Measurements from ENCODE around the gene QRFP. TPM values are rescaled to one million over a fixed set of nuclear protein-coding genes. Genes with fewer than 3 reads are reported as not detected.

Gene QRFP
- total RNA-seq, 1 experiment from 2014 or later: not detected

DNA sequence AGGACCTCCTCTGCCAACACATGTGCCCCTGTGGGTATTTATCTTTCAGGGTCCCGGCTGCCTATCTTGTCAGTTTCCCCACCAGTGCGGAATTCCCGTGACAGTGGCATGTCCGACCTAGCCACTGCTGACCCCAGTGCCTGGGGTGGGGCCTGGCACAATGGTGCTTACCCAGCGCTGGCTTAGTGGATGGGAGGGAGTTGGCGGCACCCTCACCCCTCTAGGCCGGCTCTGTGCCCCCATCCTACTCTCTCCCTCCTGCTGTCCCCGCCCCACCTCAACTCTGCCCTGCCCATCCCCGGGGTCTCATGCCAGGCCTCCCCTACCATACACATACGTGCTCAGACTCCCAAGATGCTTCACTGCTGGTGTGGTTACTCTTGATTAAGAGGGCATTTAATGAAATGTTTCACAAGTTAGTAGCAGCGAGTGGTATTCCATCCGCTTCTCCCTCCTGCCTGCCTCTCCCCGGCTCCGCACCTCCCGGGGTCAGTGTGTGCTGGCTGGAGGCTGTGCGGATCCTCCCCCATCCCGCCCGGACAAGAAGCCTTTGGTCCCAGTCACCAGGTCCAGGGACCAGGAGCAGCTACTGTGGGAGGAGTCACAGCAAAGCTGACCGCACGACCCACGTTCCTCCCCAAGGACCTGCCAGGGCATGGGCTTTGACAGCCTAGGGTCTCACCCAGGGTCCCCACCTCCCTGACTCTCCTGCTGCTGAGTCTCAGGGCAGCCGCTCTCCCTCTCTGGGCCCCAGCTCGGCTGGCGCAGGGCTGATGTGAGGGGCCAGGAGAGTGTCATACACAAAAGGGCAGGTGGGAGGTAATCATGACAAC lies 9.5 kb upstream of the QRFP start:
- no peaks in the 10 kb centered on the region for H3K36me3 ChIP-seq
- H3K27ac ChIP-seq: no peak overlapping the region
- no peaks in the 10 kb centered on the region for H3K9me3 ChIP-seq (replicated peaks)
- H3K4me3 ChIP-seq: no peak overlapping the region
- peaks cover 3% of the 10 kb centered on the region; the same call in 1 of the 2 replicates for H3K4me1 ChIP-seq
- no peak for DNase-seq
- peaks cover 39% of the 10 kb centered on the region for H3K27me3 ChIP-seq

DNA sequence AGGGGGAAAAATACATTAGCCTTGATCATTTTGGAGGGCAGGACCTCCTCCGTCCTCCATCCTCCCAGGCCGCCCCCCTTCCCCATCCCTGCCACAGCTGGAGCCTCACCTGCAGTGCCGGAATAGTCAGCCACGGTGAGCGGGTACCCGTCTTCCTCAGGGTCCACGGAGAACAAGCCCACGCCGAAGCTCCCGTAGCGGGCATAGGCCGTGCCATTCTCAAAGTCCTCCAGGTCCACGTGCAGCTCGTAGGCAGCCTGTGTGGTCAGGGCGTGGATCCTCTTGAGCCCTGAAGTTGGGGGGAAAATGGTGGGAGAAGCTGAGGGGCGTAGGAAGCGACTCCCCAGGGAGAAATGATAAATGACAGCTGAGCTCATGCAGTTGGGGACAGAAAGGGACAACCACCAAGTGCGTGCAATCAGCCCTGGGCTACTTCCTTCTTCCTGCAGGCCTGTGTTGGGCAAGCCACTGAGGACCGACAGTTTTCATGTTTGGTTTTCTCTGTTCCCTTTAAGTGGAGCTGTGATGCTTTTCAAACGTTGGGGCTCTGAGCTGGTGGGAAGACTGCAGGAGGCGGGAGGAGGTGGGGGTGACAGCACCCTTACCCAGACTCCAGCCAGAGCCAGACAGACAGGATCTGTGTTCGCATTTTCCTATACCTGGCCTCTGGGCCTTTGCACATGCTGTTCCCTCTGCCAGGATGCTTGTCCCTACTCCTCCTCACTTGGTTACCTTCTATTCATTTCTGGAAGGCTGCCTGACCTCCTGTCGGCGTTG lies 8.7 kb upstream of the QRFP start:
- H3K36me3 ChIP-seq: no peaks in the 10 kb centered on the region
- H3K9me3 ChIP-seq (replicated peaks): no peaks in the 10 kb centered on the region
- H3K27ac ChIP-seq: no peak overlapping the region
- H3K4me1 ChIP-seq: peaks cover 7% of the 10 kb centered on the region; the same call in 1 of the 2 replicates
- peaks cover 41% of the 10 kb centered on the region for H3K27me3 ChIP-seq
- H3K4me3 ChIP-seq: no peak overlapping the region
- no peak for DNase-seq

DNA sequence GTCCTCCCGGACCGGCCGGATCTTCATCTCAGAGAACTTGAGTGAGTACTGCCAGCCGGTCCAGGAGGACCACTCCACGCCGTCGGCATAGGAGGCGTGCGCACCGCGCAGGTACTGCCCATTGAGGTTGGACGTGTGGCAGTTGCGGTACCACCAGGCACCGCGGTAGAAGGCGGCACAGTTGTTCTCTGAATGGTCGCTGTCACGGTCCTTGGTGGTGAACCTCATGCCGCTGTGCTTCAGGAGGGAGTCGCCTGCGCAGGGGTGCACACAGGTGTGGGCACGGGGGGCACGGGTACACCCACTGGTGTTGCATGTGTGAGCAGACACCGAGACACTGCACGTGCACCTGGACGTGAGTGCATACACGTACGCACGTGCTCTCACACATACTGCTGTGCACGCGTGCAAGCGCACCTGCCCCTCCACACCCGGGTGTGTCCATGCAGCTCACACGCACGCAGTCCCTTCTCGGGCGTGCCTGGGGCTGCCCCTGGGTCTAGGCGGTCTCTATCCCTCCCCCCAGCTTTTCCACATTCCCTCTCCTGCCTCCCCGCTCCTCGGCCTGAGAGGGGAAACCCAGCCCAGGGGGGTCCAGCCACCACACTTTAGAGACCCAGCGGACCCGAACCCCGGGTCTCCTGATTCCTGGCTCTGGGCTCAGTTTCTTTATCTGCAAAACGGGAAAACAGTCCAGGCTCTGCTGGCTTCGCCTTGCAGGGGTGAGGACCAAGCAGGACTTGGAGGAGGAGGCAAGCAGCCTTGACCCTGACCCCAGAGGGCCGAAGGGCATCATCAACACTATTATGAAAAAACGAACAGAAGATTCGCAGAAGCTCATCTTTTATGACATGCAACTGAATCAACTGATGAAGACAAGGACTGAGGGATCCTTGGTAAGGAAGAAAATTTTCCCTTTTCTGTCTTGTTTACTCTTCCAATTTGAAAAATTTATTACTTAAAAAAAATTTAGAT lies 7.7 kb upstream of the QRFP start:
- H3K36me3 ChIP-seq: no peaks in the 10 kb centered on the region
- no peaks in the 10 kb centered on the region for H3K9me3 ChIP-seq (replicated peaks)
- H3K27me3 ChIP-seq: peaks cover 43% of the 10 kb centered on the region
- no peak overlapping the region for H3K27ac ChIP-seq
- H3K4me1 ChIP-seq: peaks cover 7% of the 10 kb centered on the region; the same call in 1 of the 2 replicates
- DNase-seq: no peak
- H3K4me3 ChIP-seq: no peak overlapping the region

DNA sequence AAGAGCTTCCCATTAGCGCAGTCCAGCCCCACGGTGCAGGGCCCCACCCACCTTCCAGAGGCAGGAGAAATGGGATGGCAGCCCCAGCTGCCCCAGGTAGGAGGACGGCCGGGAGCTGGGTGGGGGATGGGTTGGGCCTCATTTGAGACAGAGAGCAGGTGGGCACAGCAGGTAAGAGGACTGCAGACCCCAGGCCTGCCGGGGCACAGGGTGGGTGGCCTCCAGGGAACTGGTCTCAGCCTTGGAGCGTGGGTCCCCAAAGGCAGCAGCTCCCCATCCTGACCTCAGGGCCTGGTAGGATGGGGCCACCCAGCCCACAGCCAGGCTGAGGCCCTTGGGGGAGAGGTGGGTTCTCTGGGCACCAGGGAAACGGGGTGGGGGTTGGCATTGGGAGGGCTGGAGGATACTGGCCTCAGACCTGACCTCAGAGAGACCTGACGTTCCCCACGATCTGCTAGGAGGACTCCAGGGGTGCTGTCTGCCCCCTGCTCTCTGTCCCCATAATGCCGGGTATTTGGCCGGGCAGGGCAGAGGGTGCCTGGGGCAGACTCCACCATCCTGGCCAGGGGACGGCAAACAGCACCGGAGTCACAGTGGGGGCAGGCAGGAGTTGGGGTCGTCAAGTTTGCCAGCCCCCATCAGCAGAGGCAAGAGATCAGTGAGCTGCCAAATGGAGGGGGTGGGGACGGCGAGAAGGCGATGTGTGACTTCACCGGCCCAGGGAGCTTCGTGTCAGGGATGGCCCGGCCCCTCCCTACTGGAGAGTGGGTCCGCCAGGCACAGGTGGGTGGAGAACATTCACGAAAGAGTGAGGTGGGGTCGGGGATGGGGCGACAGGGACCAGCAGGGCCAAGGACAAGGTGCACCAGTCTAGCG lies 6.8 kb upstream of the QRFP start:
- H3K9me3 ChIP-seq (replicated peaks): no peaks in the 10 kb centered on the region
- peaks cover 43% of the 10 kb centered on the region for H3K27me3 ChIP-seq
- H3K27ac ChIP-seq: no peak overlapping the region
- no peak for DNase-seq
- no peak overlapping the region for H3K4me3 ChIP-seq
- no peaks in the 10 kb centered on the region for H3K36me3 ChIP-seq
- peaks cover 6% of the 10 kb centered on the region; the same call in 1 of the 2 replicates for H3K4me1 ChIP-seq

DNA sequence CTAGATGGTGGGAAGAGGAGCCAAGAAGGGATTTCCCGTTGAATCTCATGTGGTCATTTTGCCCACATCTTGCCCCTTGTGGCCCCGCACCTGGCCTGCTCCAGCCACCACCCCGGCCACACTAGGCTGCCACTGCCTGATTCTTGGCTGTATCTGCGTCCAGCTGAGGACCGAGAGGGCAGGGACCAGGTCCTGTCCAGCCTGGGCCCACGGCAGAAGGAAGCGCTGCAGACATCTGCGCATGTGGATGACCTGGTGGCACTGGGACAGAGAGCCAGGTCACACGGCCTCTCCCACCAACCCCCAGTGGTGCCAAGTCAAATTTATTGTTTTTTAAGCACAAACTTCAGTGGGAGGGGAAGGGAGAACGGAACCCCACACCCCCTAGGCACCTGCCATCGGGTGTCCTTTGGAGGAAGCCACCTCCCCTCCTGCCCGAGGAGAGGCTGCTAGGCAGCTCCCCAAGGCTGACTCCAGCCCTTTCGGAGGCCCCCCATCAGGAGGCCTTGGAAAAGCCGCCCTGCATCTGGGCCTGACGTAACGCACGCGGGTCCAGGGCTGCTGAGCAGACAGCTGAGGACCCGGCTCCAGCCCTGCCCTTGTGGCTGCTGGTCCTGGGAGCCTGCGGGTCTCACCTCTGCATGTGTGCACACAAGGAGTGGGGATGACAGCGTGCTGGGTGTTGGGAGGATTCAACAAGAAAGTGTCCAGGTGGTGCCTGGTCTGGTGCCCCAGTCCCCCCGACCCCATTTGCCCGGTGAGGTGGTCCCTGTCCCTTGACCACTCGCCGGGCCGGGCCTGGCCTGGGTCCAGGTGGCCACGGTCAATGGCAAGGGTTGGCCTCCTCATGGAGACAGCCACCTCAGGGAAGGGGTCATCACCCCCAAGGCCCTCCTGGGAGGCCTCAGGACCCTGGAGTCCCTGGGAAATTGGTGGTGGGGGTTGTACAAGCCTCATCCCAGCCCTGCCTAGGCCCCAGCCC lies 5.9 kb upstream of the QRFP start:
- peaks cover 4% of the 10 kb centered on the region; the same call in 1 of the 2 replicates for H3K4me1 ChIP-seq
- no peaks in the 10 kb centered on the region for H3K36me3 ChIP-seq
- no peak overlapping the region for H3K27ac ChIP-seq
- H3K4me3 ChIP-seq: no peak overlapping the region
- H3K9me3 ChIP-seq (replicated peaks): no peaks in the 10 kb centered on the region
- DNase-seq: no peak
- H3K27me3 ChIP-seq: peaks cover 42% of the 10 kb centered on the region

DNA sequence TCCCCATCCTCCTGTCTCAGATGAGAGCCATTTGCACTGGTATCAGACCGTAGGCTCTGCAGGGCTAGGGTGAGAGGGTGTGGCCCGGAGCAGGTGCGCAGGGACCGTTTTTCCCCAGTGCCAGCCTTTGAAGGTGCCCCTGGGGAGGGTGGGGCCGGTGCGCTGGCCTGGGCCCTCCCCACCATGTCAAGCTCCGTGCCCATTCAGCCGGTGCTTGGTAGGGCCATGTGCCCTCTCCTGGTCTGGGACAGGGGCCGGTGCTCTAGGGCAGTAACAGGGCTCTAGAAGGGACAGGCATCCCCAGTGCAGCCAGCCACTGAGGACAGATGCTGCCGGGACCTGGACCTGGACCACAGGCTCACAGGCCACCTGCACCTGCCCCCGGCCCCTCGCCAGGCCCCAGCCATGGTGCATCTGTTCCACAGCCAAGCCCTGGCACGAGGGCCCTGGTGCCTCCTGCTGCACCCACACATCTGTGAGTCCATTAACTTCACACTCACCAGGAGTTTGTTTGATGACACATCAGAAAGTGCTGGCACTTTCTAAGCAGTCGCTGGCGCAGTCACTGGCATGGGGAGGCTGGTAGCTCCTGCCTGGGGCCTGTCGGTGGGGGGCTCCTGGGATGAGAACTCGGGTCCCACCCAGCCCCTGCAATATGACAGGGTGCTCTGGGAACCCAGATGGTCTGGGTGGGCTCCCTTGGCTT lies 5.0 kb upstream of the QRFP start:
- no peak for DNase-seq
- no peaks in the 10 kb centered on the region for H3K9me3 ChIP-seq (replicated peaks)

DNA sequence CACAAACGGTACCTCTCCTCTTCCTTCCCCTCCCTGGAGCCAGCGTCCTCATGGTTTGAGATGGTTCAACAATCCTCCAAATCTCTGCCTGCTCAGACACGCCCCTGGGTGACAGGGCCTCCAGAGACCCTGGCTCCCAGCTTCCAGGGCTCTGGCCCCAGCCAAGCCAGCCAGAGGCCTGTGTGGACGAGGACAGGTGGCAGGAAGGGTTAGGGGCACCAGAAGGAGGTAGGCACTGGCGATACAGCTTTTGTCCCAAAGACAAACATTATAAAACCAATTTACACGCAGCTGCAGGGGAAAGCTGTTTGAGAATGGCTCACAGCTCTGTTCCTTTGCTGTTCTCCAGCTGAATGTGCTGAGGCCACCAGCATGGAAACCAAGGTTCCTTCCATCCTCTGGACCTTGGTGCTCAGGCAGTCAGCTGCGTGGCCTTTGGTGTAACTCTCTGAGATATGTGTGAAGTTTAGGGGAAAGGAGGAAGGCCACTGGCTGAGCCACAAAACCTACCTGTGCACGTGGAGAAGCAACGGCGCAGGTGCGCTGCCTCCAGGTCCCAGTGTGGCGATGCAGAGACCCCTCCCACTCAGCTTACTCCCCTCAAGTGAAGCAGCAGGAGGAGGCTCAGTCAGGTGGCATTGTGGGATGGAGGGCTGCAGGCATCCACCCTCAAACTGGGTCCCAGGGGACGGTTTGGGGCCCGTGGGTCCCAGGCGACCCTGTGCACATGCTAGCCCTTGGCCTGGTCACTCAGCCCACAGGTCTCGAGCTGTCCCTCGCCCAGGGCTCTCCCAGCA lies 4.3 kb upstream of the QRFP start:
- H3K27ac ChIP-seq: no peak overlapping the region
- no peak for DNase-seq

More for the DNA sequence above, 5.0 kb upstream of the QRFP start:
- H3K4me3 ChIP-seq: no peak overlapping the region
- H3K27ac ChIP-seq: no peak overlapping the region
- H3K4me1 ChIP-seq: peaks cover 4% of the 10 kb centered on the region; the same call in 1 of the 2 replicates
- peaks cover 36% of the 10 kb centered on the region for H3K27me3 ChIP-seq
- no peaks in the 10 kb centered on the region for H3K36me3 ChIP-seq

DNA sequence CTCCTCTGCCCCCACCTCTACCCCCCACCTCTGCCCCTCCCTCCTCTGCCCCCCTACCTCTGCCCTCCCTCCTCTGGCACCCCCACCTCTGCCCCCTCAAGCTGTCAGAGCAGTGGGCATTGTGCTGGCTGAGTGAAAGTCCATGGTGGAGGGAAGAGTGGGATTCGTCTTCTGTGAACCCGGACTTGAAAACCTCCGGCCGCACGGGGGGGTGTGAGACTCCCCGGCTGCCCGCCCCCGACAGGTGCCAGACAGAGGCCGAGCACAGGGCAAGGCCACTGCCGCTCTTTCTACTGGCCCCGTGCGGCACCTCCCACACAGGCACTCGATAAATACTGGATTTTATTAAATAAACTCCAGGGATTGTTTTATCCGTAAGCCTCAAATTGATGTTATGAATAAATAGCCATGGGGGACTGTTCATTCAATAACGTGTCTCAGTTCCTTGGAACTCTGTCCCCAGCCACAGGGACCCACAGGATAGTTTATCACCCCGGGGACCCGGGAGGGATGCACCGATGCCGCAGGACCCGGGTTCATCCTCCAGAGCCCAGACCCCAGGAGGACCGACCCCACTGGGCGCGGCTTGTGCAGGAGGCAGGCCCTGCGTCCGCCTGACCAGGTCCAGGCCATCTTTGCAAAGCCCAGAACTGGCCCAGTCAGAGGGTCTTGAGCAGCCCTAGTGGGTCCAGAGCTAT lies 2.6 kb upstream of the QRFP start:
- Histone ChIP-seq H3K27ac (no peak overlapping the region), H3K36me3 (no peaks in the 10 kb centered on the region), H3K27me3 (peaks cover 24% of the 10 kb centered on the region), H3K4me1 (peaks cover 4% of the 10 kb centered on the region; the same call in 1 of the 2 replicates), H3K9me3 (replicated peaks) (no peaks in the 10 kb centered on the region), H3K4me3 (no peak overlapping the region)
- DNase-seq: peak; percentile 40 to 45

More for the DNA sequence above, 4.3 kb upstream of the QRFP start:
- Histone ChIP-seq H3K4me1 (peaks cover 4% of the 10 kb centered on the region; the same call in 1 of the 2 replicates), H3K27me3 (peaks cover 28% of the 10 kb centered on the region), H3K36me3 (no peaks in the 10 kb centered on the region), H3K4me3 (no peak overlapping the region), H3K9me3 (replicated peaks) (no peaks in the 10 kb centered on the region)

DNA sequence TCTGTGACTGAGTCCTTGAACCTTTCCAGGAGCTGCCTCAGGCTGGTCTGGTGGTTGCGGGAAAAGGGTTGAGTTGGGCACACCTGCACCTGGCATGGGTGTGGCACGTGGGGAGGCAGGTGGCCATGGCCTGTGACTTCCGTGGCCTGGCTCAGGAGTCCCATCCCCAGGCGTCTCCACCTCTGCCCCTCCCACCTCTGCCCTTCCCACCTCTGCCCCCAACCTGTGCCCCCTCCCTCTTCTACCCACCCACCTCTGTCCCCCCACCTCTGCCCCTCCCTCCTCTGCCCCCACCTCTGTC lies 1.9 kb upstream of the QRFP start:
- Histone ChIP-seq H3K4me1 (peaks cover 4% of the 10 kb centered on the region; the same call in 1 of the 2 replicates), H3K4me3 (no peak overlapping the region), H3K27ac (no peak overlapping the region), H3K36me3 (no peaks in the 10 kb centered on the region), H3K9me3 (replicated peaks) (no peaks in the 10 kb centered on the region), H3K27me3 (peaks cover 22% of the 10 kb centered on the region)
- DNase-seq: no peak

DNA sequence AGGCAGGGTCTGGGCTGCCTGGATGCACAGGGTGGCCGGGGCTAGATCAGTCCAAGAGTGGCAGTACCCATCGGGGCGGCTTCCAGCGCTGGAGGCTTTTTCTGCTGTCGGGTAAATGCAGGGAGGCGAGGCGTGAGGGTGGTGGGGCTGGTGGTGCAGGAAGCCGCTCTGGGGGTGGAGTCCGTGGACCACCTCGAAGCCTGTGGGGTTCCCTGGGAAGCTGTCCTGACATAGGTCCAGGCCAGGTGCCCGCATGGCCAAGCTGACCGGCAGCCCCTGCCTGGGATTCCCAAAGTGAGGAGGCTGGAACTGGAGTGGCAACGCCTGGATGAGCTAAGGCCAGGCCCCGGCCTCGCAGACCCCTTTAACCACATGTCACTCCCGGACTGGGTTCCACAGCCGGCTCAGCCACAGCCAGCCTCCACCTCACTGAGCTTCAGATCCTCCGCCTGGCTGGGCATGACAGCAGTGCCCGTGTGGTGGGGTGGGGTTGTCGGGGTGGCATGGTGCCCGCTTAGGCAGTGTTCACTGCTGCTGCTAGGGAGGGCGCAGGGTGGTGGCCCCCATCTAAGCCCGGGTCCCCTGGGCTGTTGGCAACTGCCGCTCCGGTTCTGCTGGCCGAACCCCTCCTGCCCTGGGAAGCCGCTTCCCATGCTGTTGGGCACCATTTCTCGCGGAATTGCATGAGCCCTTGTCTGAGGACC lies 1.4 kb upstream of the QRFP start:
- Histone ChIP-seq H3K27ac (no peak overlapping the region), H3K27me3 (peaks cover 21% of the 10 kb centered on the region), H3K36me3 (peaks cover 2% of the 10 kb centered on the region; the same call in 1 of the 2 replicates), H3K4me1 (peaks cover 4% of the 10 kb centered on the region; the same call in 1 of the 2 replicates), H3K9me3 (replicated peaks) (no peaks in the 10 kb centered on the region), H3K4me3 (no peak overlapping the region)
- no peak for DNase-seq
